Measurements from ENCODE around the gene ABTB1. TPM values are rescaled to one million over a fixed set of nuclear protein-coding genes. Genes with fewer than 3 reads are reported as not detected.

ABTB1 gene
- total and polyA plus RNA-seq, 2 of the 13 experiments (the other 11 are each of a cell fraction or from before 2014, with no cell fraction given): 0.42 to 14.5 TPM

DNA sequence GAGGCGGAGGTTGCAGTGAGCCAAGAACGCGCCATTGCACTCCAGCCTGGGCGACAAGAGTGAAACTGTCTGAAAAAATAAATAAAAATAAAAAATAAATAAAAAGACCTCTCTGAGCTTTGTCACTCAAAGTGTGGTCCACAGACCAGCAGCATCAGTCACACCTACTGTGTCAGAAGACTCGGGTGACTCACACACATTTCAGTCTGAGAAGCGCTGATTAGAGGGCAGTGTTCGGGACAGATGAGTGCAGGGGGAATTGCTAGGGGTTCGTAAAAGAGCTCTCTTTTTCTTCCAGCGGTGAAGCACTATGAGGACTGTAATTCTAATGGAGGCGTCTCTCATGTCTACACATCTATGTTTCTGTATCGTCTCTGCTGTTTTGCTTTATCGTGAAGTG, 38.1 kb upstream of the ABTB1 start:
- Histone ChIP-seq H4K20me1 (ENCODE audit: insufficient read depth, low read length) (no peaks in the 10 kb centered on the region), H3K4me1 (ENCODE audit: insufficient read depth, low read length) (peaks cover 11% of the 10 kb centered on the region), H3K27me3 (ENCODE audit: control insufficient read depth in 1 of 2, insufficient read depth in 2 of 2, low read length in 2 of 2) (no peaks in the 10 kb centered on the region), H3K79me2 (ENCODE audit: insufficient read depth, low read length) (no peaks in the 10 kb centered on the region), H3K4me3 (replicated peaks in 1 of 3; ENCODE audit: insufficient read depth in 1 of 3, low read depth in 2 of 3, low read length in 3 of 3) (no peak overlapping the region), H3K9ac (ENCODE audit: insufficient read depth, low read depth, low read length) (no peak overlapping the region), H3K9me3 (ENCODE audit: low read length) (no peaks in the 10 kb centered on the region), H3K27ac (ENCODE audit: extremely low read length, insufficient read depth, low read length) (no peak overlapping the region), H3K4me2 (ENCODE audit: low read depth, low read length) (no peak overlapping the region), H2AFZ (ENCODE audit: low read length) (no peak overlapping the region), H3K36me3 (replicated peaks in 1 of 2; ENCODE audit: control insufficient read depth in 1 of 2, insufficient read depth in 2 of 2, low read length in 2 of 2) (peaks cover 0 to 3% of the 10 kb centered on the region in 2 experiments; a peak in 1 of 5 replicates)
- ChIA-PET POLR2A (no interaction called here), CTCF (ENCODE audit: low intra/inter-chr PET ratio, low total read pairs) (interaction anchor here (0.7 kb wide), 1 partner anchor 443 kb away, joined by 3 read pairs; no protein-coding TSS in a partner anchor)
- no peak for FAIRE-seq
- no TSS peak for BruUV-seq (replicated peaks)
- no peak for ATAC-seq
- in situ Hi-C loops (cut with HindIII; ENCODE audit: extremely low pct_ligation_motif_present, low pct_unique_long_range_greater_than_20kb) (no loop called here), intact Hi-C loops (cut with micrococcal nuclease; ENCODE audit: unreplicated experiment) (no loop called here)
- DNase-seq (ENCODE audit: low spot score): no peak
- 93% methylated on average over 12 of the region's 12 CpGs for WGBS (ENCODE audit: low lambda C conversion rate)
- TF ChIP-seq ESRRA (CRISPR knock-in tag; IDR thresholded peaks at IDR 0.05; ENCODE audit: low read depth): no peak
- TF ChIP-seq ZNF101 (CRISPR knock-in tag; IDR thresholded peaks at IDR 0.05; ENCODE audit: borderline replicate concordance, low read depth): no peak
- no peak for TF ChIP-seq TAF15 (IDR thresholded peaks at IDR 0.05; ENCODE audit: low read depth, low read length, poor library complexity, severe bottlenecking)
- TF ChIP-seq ZNF678 (CRISPR knock-in tag; IDR thresholded peaks at IDR 0.05): no peak
- TF ChIP-seq ZNF275 (CRISPR knock-in tag; IDR thresholded peaks at IDR 0.05; ENCODE audit: borderline replicate concordance): no peak
- no peak for TF ChIP-seq ZNF703 (CRISPR knock-in tag; IDR thresholded peaks at IDR 0.05; ENCODE audit: borderline replicate concordance)
- TF ChIP-seq ZNF382 (CRISPR knock-in tag; IDR thresholded peaks at IDR 0.05; ENCODE audit: borderline replicate concordance): no peak
- TF ChIP-seq HNRNPLL (IDR thresholded peaks at IDR 0.05; ENCODE audit: low read depth, low read length, poor library complexity, severe bottlenecking): no peak

Measured in HepG2 (cell line).